IMR-90 (cell line): ENCODE data around the gene RECQL5. TPM values are rescaled to one million over a fixed set of nuclear protein-coding genes. Genes with fewer than 3 reads are reported as not detected.

Experiments
- ATAC-seq: fragments of 200-7000 bp; cut with Tn5 transposase; 2 replicates; pipeline ENCODE4 v1.9.1; 2020; ENCODE audit warnings: low read depth, mild to moderate bottlenecking, moderate library complexity
- BruUV-seq: library from RNA; stranded (reverse); fragments of 400-500 nt; replicated peaks from 2 replicates; lab custom pipeline; 2021; lab: Mats Ljungman, UMichigan
- CTCF ChIA-PET: fragments of 300-600 bp; formaldehyde crosslinking; extraction: SDS; loops from one replicate; lab custom pipeline; 2021; ENCODE audit warnings: antibody characterized with exemption; lab: Yijun Ruan, JAX
- POLR2A ChIA-PET: fragments of 300-600 bp; sonication (Branson Sonifier 250); formaldehyde crosslinking; loops from one replicate; lab custom pipeline; 2022; ENCODE audit warnings: antibody characterized with exemption; ENCODE audit not compliant: unreplicated experiment; lab: Charles Lee
- DNase-seq: peaks from one replicate; pipeline ENCODE4 v3.0.0; 2013
- H2AFZ ChIP-seq: replicated peaks from 2 replicates; pipeline ENCODE3; 2013; ENCODE audit warnings: low read length, mild to moderate bottlenecking; ENCODE audit not compliant: poor library complexity
- H2AK5ac ChIP-seq: 2 replicates; pipeline ENCODE4 v1.6.1; 2013; ENCODE audit warnings: low read depth, low read length, inconsistent platforms
- H2AK9ac ChIP-seq: replicated peaks from 2 replicates; pipeline ENCODE3; 2013; ENCODE audit warnings: mild to moderate bottlenecking, low read depth, low read length, moderate library complexity; ENCODE audit not compliant: poor library complexity
- H2BK120ac ChIP-seq: 2 replicates; pipeline ENCODE4 v1.6.1; 2013; ENCODE audit warnings: low read depth, low read length, inconsistent platforms
- H2BK15ac ChIP-seq: 3 replicates; pipeline ENCODE4 v1.6.1; 2013; ENCODE audit warnings: low read depth, low read length, inconsistent platforms
- H2BK20ac ChIP-seq: 2 replicates; pipeline ENCODE4 v1.6.1; 2013; ENCODE audit warnings: low read depth, mild to moderate bottlenecking, inconsistent platforms, low read length, moderate library complexity
- H2BK5ac ChIP-seq: 2 replicates; pipeline ENCODE4 v1.6.1; 2013; ENCODE audit warnings: mild to moderate bottlenecking, low read depth, low read length, inconsistent platforms; ENCODE audit not compliant: poor library complexity, severe bottlenecking
- H3K14ac ChIP-seq: replicated peaks from 2 replicates; pipeline ENCODE4 v1.6.1; 2013; ENCODE audit warnings: low read depth, low read length, inconsistent platforms
- H3K18ac ChIP-seq: 2 replicates; pipeline ENCODE4 v1.6.1; 2013; ENCODE audit warnings: low read depth, low read length, control low read depth
- H3K23ac ChIP-seq: 2 replicates; pipeline ENCODE4 v1.6.1; 2013; ENCODE audit warnings: low read depth, low read length, inconsistent platforms
- H3K27ac ChIP-seq: 2 replicates; pipeline ENCODE4 v1.5.1; 2013; ENCODE audit warnings: mild to moderate bottlenecking, control low read depth, low read length; ENCODE audit not compliant: insufficient read depth
- H3K27me3 ChIP-seq: 2 replicates; pipeline ENCODE4 v1.6.1; 2013; ENCODE audit warnings: low read length; ENCODE audit not compliant: control insufficient read depth, insufficient read depth
- H3K36me3 ChIP-seq: 2 replicates; pipeline ENCODE4 v1.6.1; 2013; ENCODE audit warnings: low read length, mixed read lengths; ENCODE audit not compliant: control insufficient read depth, insufficient read depth
- H3K4ac ChIP-seq: 2 replicates; pipeline ENCODE4 v1.6.1; 2013; ENCODE audit warnings: low read depth, low read length, inconsistent platforms
- H3K4me1 ChIP-seq: 2 replicates; pipeline ENCODE4 v1.6.1; 2013; ENCODE audit warnings: low read length, mixed read lengths; ENCODE audit not compliant: control insufficient read depth, insufficient read depth
- H3K4me2 ChIP-seq: 2 replicates; pipeline ENCODE4 v1.6.1; 2013; ENCODE audit warnings: low read depth, mild to moderate bottlenecking, control low read depth, low read length, moderate library complexity
- H3K4me3 ChIP-seq: 2 replicates; pipeline ENCODE4 v1.5.1; 2013; ENCODE audit warnings: low read depth, mild to moderate bottlenecking, control low read depth, low read length, moderate library complexity; ENCODE audit not compliant: insufficient read depth
- H3K56ac ChIP-seq: 2 replicates; pipeline ENCODE4 v1.6.1; 2013; ENCODE audit warnings: low read length, inconsistent platforms; ENCODE audit not compliant: insufficient read depth; ENCODE audit errors: extremely low read depth
- H3K79me1 ChIP-seq, 2 experiments: 2 replicates each; pipeline ENCODE4 v1.6.1; 2013; ENCODE audit warnings: low read length in 2 of 2, inconsistent platforms in 1 of 2, low read depth in 1 of 2
- H3K9ac ChIP-seq: 2 replicates; pipeline ENCODE4 v1.6.1; 2013; ENCODE audit warnings: low read depth, low read length, control low read depth
- H3K9me1 ChIP-seq: 2 replicates; pipeline ENCODE4 v1.6.1; 2013; ENCODE audit warnings: low read length, inconsistent platforms; ENCODE audit not compliant: insufficient read depth
- H3K9me3 ChIP-seq: 2 replicates; pipeline ENCODE4 v1.6.1; 2013; ENCODE audit warnings: low read length; ENCODE audit not compliant: control insufficient read depth, insufficient read depth
- H4K20me1 ChIP-seq: 2 replicates; pipeline ENCODE4 v1.6.1; 2013; ENCODE audit warnings: low read length, inconsistent platforms; ENCODE audit not compliant: insufficient read depth
- H4K5ac ChIP-seq: 2 replicates; pipeline ENCODE4 v1.6.1; 2013; ENCODE audit warnings: mild to moderate bottlenecking, low read depth, low read length, control low read depth
- H4K8ac ChIP-seq, 2 experiments: 2 replicates each; pipeline ENCODE4 v1.6.1; 2013; ENCODE audit warnings: low read depth in 2 of 2, low read length in 2 of 2, control low read depth in 1 of 2, inconsistent platforms in 1 of 2
- H4K91ac ChIP-seq: 2 replicates; pipeline ENCODE4 v1.6.1; 2013; ENCODE audit warnings: low read depth, low read length, inconsistent platforms; ENCODE audit not compliant: insufficient read depth
- BHLHE40 ChIP-seq: fragments of 150-350 bp; IDR thresholded peaks from 2 replicates; pipeline ENCODE4 v1.6.1; 2016; ENCODE audit warnings: mild to moderate bottlenecking, low read depth, low read length
- CEBPB ChIP-seq: IDR thresholded peaks from 2 replicates; pipeline ENCODE4 v1.6.1; 2012; ENCODE audit warnings: low read depth, low read length, improper control_type of control experiment
- CHD1 ChIP-seq: IDR thresholded peaks from 2 replicates; pipeline ENCODE4 v1.6.1; 2012; ENCODE audit warnings: low read depth, low read length, improper control_type of control experiment
- CTCF ChIP-seq: conservative IDR thresholded peaks from 2 replicates; pipeline ENCODE4 v1.5.1; 2012; ENCODE audit warnings: mild to moderate bottlenecking, low read depth, low read length, improper control_type of control experiment
- FOS ChIP-seq: fragments of 150-350 bp; IDR thresholded peaks from 2 replicates; pipeline ENCODE4 v1.6.1; 2016; ENCODE audit warnings: low read depth, low read length
- MAFK ChIP-seq: IDR thresholded peaks from 2 replicates; pipeline ENCODE4 v1.6.1; 2012; ENCODE audit warnings: low read depth, low read length, improper control_type of control experiment
- MAZ ChIP-seq: IDR thresholded peaks from 2 replicates; pipeline ENCODE4 v1.6.1; 2012; ENCODE audit warnings: low read depth, mild to moderate bottlenecking, low read length, improper control_type of control experiment, moderate library complexity, borderline replicate concordance
- MXI1 ChIP-seq: IDR thresholded peaks from 2 replicates; pipeline ENCODE4 v1.6.1; 2012; ENCODE audit warnings: low read depth, mild to moderate bottlenecking, low read length, moderate library complexity, borderline replicate concordance
- RAD21 ChIP-seq: IDR thresholded peaks from 2 replicates; pipeline ENCODE4 v1.6.1; 2012; ENCODE audit warnings: low read length, improper control_type of control experiment
- RCOR1 ChIP-seq: IDR thresholded peaks from 2 replicates; pipeline ENCODE4 v1.6.1; 2012; ENCODE audit warnings: mild to moderate bottlenecking, low read length, improper control_type of control experiment; ENCODE audit not compliant: insufficient replicate concordance
- RFX5 ChIP-seq: IDR thresholded peaks from 2 replicates; pipeline ENCODE4 v1.8.0; 2012; ENCODE audit warnings: low read depth, mild to moderate bottlenecking, low read length, moderate library complexity
- USF2 ChIP-seq: fragments of 150-350 bp; IDR thresholded peaks from 2 replicates; pipeline ENCODE4 v1.6.1; 2017; ENCODE audit warnings: mild to moderate bottlenecking, antibody characterized with exemption, low read length, low read depth
- WGBS, 2 experiments: methylation state at CpG; one replicate each; pipeline versions ENCODE4 v1.1.5 to v1.1.7; 2013; ENCODE audit warnings: missing lambda C conversion rate in 2 of 2; ENCODE audit not compliant: insufficient read length in 1 of 2; ENCODE audit errors: extremely low coverage in 2 of 2; 5-methylcytosine and 5-hydroxymethylcytosine counted together
- dilution Hi-C: fragments of 300-500 bp; cut with HindIII; formaldehyde crosslinking; loops from one replicate; pipeline ENCODE4 v1.14.3; 2018; ENCODE audit warnings: low sequenced_read_pairs; ENCODE audit not compliant: unreplicated experiment
- in situ Hi-C: fragments of 300-500 bp; cut with MboI; formaldehyde crosslinking; loops from 3 replicates; pipeline ENCODE4 v1.14.3; 2019; ENCODE audit warnings: low sequenced_read_pairs, inconsistent platforms, mixed read lengths
- intact Hi-C: fragments of 100-400 bp; cut with micrococcal nuclease; formaldehyde crosslinking; loops from 2 replicates; pipeline ENCODE4 v1.10.0; 2022
- polyA plus RNA-seq, 3 experiments: library from polyadenylated mRNA; depleted of rRNA; stranded (reverse); fragments of >200 nt; gene quantifications; 2 replicates each; pipeline ENCODE4 v1.2.3, GENCODE V29; 2012; ENCODE audit warnings: low replicate concordance in 1 of 3
- total RNA-seq: library from RNA; depleted of rRNA; stranded (reverse); fragments of >200 nt; gene quantifications from 2 replicates; pipeline ENCODE4 v1.2.3, GENCODE V29; 2012

Gene RECQL5
- total and polyA plus RNA-seq, 2 of the 4 experiments (the other 2 are of a cell fraction) = 7.3 to 23.7 TPM

- H2BK15ac ChIP-seq = no peak overlapping the region
- no peak overlapping the region for H3K9ac ChIP-seq
- H3K27ac ChIP-seq = no peak overlapping the region
- no peak overlapping the region; the same call in 1 of the 2 replicates for H2AK5ac ChIP-seq
- no peak overlapping the region for H3K4me2 ChIP-seq
- BruUV-seq = no TSS peak
- intact Hi-C loops (no loop called here), dilution Hi-C loops (no loop called here), in situ Hi-C loops (no loop called here)
- DNase-seq (no peak), ATAC-seq (no peak)
- H3K18ac ChIP-seq = no peak overlapping the region
- H4K5ac ChIP-seq = no peak overlapping the region
- no peaks in the 10 kb centered on the region for H3K9me1 ChIP-seq
- TF ChIP-seq FOS = no peak
- TF ChIP-seq MAFK = no peak
- TF ChIP-seq MAZ = no peak
- no peak for TF ChIP-seq MXI1
- no peak for TF ChIP-seq RFX5
- no peak for TF ChIP-seq BHLHE40
- TF ChIP-seq CTCF = no peak
- no peak for TF ChIP-seq RAD21
- no peak for TF ChIP-seq USF2
- TF ChIP-seq CEBPB = no peak
- TF ChIP-seq RCOR1 = no peak
- no peak for TF ChIP-seq CHD1
- ChIA-PET POLR2A (no interaction called here), CTCF (no interaction called here)
- H4K20me1 ChIP-seq = no peaks in the 10 kb centered on the region; the same call in 1 of the 2 replicates
- H3K27me3 ChIP-seq = no peaks in the 10 kb centered on the region; the same call in 1 of the 2 replicates
- H2AFZ ChIP-seq = no peak overlapping the region
- no peaks in the 10 kb centered on the region for H3K36me3 ChIP-seq
- H3K4ac ChIP-seq = no peak overlapping the region
- H4K91ac ChIP-seq = no peak overlapping the region
- H2BK120ac ChIP-seq = no peak overlapping the region
- no peak overlapping the region for H3K4me3 ChIP-seq
- H4K8ac ChIP-seq = no peak overlapping the region
- H2AK9ac ChIP-seq = no peak overlapping the region
- H2BK20ac ChIP-seq = no peak overlapping the region
- H3K4me1 ChIP-seq = no peaks in the 10 kb centered on the region
- no peak overlapping the region for H3K14ac ChIP-seq
- no peak overlapping the region for H3K56ac ChIP-seq
- no peak overlapping the region for H3K23ac ChIP-seq
- no peaks in the 10 kb centered on the region for H3K9me3 ChIP-seq
- H3K79me1 ChIP-seq = no peaks in the 10 kb centered on the region
- no peak overlapping the region for H2BK5ac ChIP-seq
- 75% methylated on average over 7 of the region's 9 CpGs; no CpG with 5 or more reads in 1 of the 2 experiments for WGBS, 2 experiments
Measured at GRCh38 chr17:75603123-75603522, 63.8 kb downstream of the RECQL5 start.
